ENCODE data around the gene USP48.
"Not testable (repeated sequence)": the region's sequence is repeated elsewhere in the genome, so short reads cannot be mapped to it uniquely, and the experiment has no call there.

Gene USP48

GRCh38 chr1:21770201-21770600 lies 12.7 kb downstream of the USP48 start:
- Histone ChIP-seq H3K4me1 (ENCODE audit: low read length) (peaks cover 4% of the 10 kb centered on the region; the same call in 1 of the 2 replicates), H2AFZ (ENCODE audit: low read length) (no peak overlapping the region), H3K36me3 (replicated peaks; ENCODE audit: insufficient read depth, low read length) (no peaks in the 10 kb centered on the region), H3F3A (ENCODE audit: insufficient read depth, low read length) (peaks cover 8% of the 10 kb centered on the region), H3K27me3 (replicated peaks; ENCODE audit: insufficient read depth, low read length) (no peaks in the 10 kb centered on the region), H3K9me3 (replicated peaks; ENCODE audit: insufficient read depth, low read length) (no peaks in the 10 kb centered on the region), H3K9me2 (replicated peaks; ENCODE audit: insufficient read depth, low read length) (no peaks in the 10 kb centered on the region), H3K27ac (ENCODE audit: low read length) (no peak overlapping the region), H3K4me3 (ENCODE audit: low read length) (no peak overlapping the region), H3K4me2 (ENCODE audit: low read depth, low read length) (no peak overlapping the region), H4K20me1 (ENCODE audit: insufficient read depth, low read length) (peaks cover 56% of the 10 kb centered on the region), H3K79me2 (ENCODE audit: low read length) (peaks cover 99% of the 10 kb centered on the region), H3K9ac (ENCODE audit: low read length) (no peak overlapping the region)
- no peak for TF ChIP-seq CTCF (IDR thresholded peaks at IDR 0.05; ENCODE audit: low read length)
- no peak for TF ChIP-seq EZH2 (optimal IDR thresholded peaks at IDR 0.05; ENCODE audit: low read depth, low read length)
- no peak for TF ChIP-seq EZH2phosphoT487 (IDR thresholded peaks at IDR 0.05; ENCODE audit: low read length)
- no peak for DNase-seq

GRCh38 chr1:21767106-21767505 lies 15.8 kb downstream of the USP48 start:
- DNase-seq; H3K4me2 ChIP-seq (ENCODE audit: low read depth, low read length); H3K9ac ChIP-seq (ENCODE audit: low read length); H3K9me2 ChIP-seq (replicated peaks; ENCODE audit: insufficient read depth, low read length); H3K9me3 ChIP-seq (replicated peaks; ENCODE audit: insufficient read depth, low read length); H3K4me1 ChIP-seq (ENCODE audit: low read length); H3K27ac ChIP-seq (ENCODE audit: low read length); H3K36me3 ChIP-seq (replicated peaks; ENCODE audit: insufficient read depth, low read length); H2AFZ ChIP-seq (ENCODE audit: low read length); H3K27me3 ChIP-seq (replicated peaks; ENCODE audit: insufficient read depth, low read length); H3F3A ChIP-seq (ENCODE audit: insufficient read depth, low read length); H3K4me3 ChIP-seq (ENCODE audit: low read length): not testable (repeated sequence)
- peaks cover 56% of the 10 kb centered on the region for H4K20me1 ChIP-seq (ENCODE audit: insufficient read depth, low read length)
- H3K79me2 ChIP-seq (ENCODE audit: low read length), result peaks cover 99% of the 10 kb centered on the region

- Histone ChIP-seq H3K9me2 (replicated peaks; ENCODE audit: insufficient read depth, low read length) (no peaks in the 10 kb centered on the region), H3K9me3 (replicated peaks; ENCODE audit: insufficient read depth, low read length) (no peaks in the 10 kb centered on the region), H4K20me1 (ENCODE audit: insufficient read depth, low read length) (peaks cover 54% of the 10 kb centered on the region), H3K9ac (ENCODE audit: low read length) (no peak overlapping the region), H3K4me1 (ENCODE audit: low read length) (peaks cover 3% of the 10 kb centered on the region; the same call in 1 of the 2 replicates), H3K27ac (ENCODE audit: low read length) (no peak overlapping the region), H3K79me2 (ENCODE audit: low read length) (peaks cover 100% of the 10 kb centered on the region), H3K4me3 (ENCODE audit: low read length) (no peak overlapping the region), H3K36me3 (replicated peaks; ENCODE audit: insufficient read depth, low read length) (no peaks in the 10 kb centered on the region), H3K4me2 (ENCODE audit: low read depth, low read length) (no peak overlapping the region), H3F3A (ENCODE audit: insufficient read depth, low read length) (no peaks in the 10 kb centered on the region), H3K27me3 (replicated peaks; ENCODE audit: insufficient read depth, low read length) (no peaks in the 10 kb centered on the region), H2AFZ (ENCODE audit: low read length) (no peak overlapping the region)
- TF ChIP-seq EZH2 (optimal IDR thresholded peaks at IDR 0.05; ENCODE audit: low read depth, low read length) (no peak), CTCF (IDR thresholded peaks at IDR 0.05; ENCODE audit: low read length) (no peak), EZH2phosphoT487 (IDR thresholded peaks at IDR 0.05; ENCODE audit: low read length) (no peak)
- DNase-seq, result no peak
These were observed 16.7 kb downstream of the USP48 start for GRCh38 chr1:21766210-21766609.

- Histone ChIP-seq H3K9me2 (replicated peaks; ENCODE audit: insufficient read depth, low read length) (no peaks in the 10 kb centered on the region), H3K4me3 (ENCODE audit: low read length) (no peak overlapping the region), H3K27ac (ENCODE audit: low read length) (no peak overlapping the region), H3K4me2 (ENCODE audit: low read depth, low read length) (no peak overlapping the region), H3K79me2 (ENCODE audit: low read length) (peaks cover 100% of the 10 kb centered on the region), H3K4me1 (ENCODE audit: low read length) (peaks cover 3% of the 10 kb centered on the region; the same call in 1 of the 2 replicates), H2AFZ (ENCODE audit: low read length) (no peak overlapping the region), H3K36me3 (replicated peaks; ENCODE audit: insufficient read depth, low read length) (no peaks in the 10 kb centered on the region), H3F3A (ENCODE audit: insufficient read depth, low read length) (no peaks in the 10 kb centered on the region), H3K27me3 (replicated peaks; ENCODE audit: insufficient read depth, low read length) (no peaks in the 10 kb centered on the region), H3K9me3 (replicated peaks; ENCODE audit: insufficient read depth, low read length) (no peaks in the 10 kb centered on the region), H3K9ac (ENCODE audit: low read length) (no peak overlapping the region), H4K20me1 (ENCODE audit: insufficient read depth, low read length) (peaks cover 49% of the 10 kb centered on the region)
- TF ChIP-seq EZH2 (optimal IDR thresholded peaks at IDR 0.05; ENCODE audit: low read depth, low read length) (no peak), EZH2phosphoT487 (IDR thresholded peaks at IDR 0.05; ENCODE audit: low read length) (no peak), CTCF (IDR thresholded peaks at IDR 0.05; ENCODE audit: low read length) (no peak)
- DNase-seq, result no peak
These were observed 18.1 kb downstream of the USP48 start for GRCh38 chr1:21764615-21765423.
